Caco-2 (cell line): ENCODE data around the gene UBTD1. TPM values are rescaled to one million over a fixed set of nuclear protein-coding genes. Genes with fewer than 3 reads are reported as not detected.
"Not testable (repeated sequence)": the region's sequence is repeated elsewhere in the genome, so short reads cannot be mapped to it uniquely, and the experiment has no call there.

Source experiments
- BruUV-seq: library from RNA; stranded (reverse); fragments of 400-500 nt; replicated peaks from 2 replicates; lab custom pipeline; 2021; lab: Mats Ljungman, UMichigan
- CTCF ChIA-PET: fragments of 300-600 bp; sonication (Branson Sonifier 250); formaldehyde crosslinking; loops from one replicate; lab custom pipeline; 2022; ENCODE audit warnings: antibody characterized with exemption; lab: Charles Lee
- POLR2A ChIA-PET: fragments of 300-600 bp; sonication (Branson Sonifier 250); formaldehyde crosslinking; loops from one replicate; lab custom pipeline; 2022; ENCODE audit warnings: antibody characterized with exemption; lab: Charles Lee
- DNase-seq, 2 experiments: peaks; one replicate each; pipeline versions ENCODE4 v3.0.0 to v3.0.0-alpha.2; 2020 to 2022
- H3K27me3 ChIP-seq: replicated peaks from 2 replicates; pipeline ENCODE4 v1.6.0; 2011; ENCODE audit warnings: low read length; ENCODE audit not compliant: control insufficient read depth, insufficient read depth
- H3K36me3 ChIP-seq: 2 replicates; pipeline ENCODE4 v1.5.1; 2011; ENCODE audit warnings: low read length; ENCODE audit not compliant: control insufficient read depth, insufficient read depth
- H3K4me1 ChIP-seq: fragments of 250-450 bp; sonication (Bioruptor Pico); 2 replicates; pipeline ENCODE4 v1.5.1; 2020; ENCODE audit warnings: mild to moderate bottlenecking
- H3K4me3 ChIP-seq: 2 replicates; pipeline ENCODE4 v1.5.1; 2011; ENCODE audit warnings: low read depth, mild to moderate bottlenecking, control low read depth, low read length
- H3K9me3 ChIP-seq: fragments of 250-450 bp; sonication (Bioruptor Pico); 2 replicates; pipeline ENCODE4 v1.5.1; 2020; ENCODE audit warnings: mild to moderate bottlenecking, moderate library complexity
- H3K27ac Mint-ChIP-seq: one replicate; pipeline ENCODE4 v1.8.0; 2022; ENCODE audit warnings: mixed read lengths; ENCODE audit not compliant: unreplicated experiment
- H3K27me3 Mint-ChIP-seq: one replicate; pipeline ENCODE4 v1.8.0; 2022; ENCODE audit warnings: mixed read lengths; ENCODE audit not compliant: insufficient read depth, unreplicated experiment
- H3K36me3 Mint-ChIP-seq: one replicate; pipeline ENCODE4 v1.8.0; 2022; ENCODE audit warnings: mild to moderate bottlenecking, mixed read lengths; ENCODE audit not compliant: insufficient read depth, unreplicated experiment
- H3K4me1 Mint-ChIP-seq: one replicate; pipeline ENCODE4 v1.8.0; 2022; ENCODE audit warnings: low read depth, mixed read lengths; ENCODE audit not compliant: unreplicated experiment
- H3K4me3 Mint-ChIP-seq: one replicate; pipeline ENCODE4 v1.8.0; 2022; ENCODE audit warnings: mild to moderate bottlenecking, moderate library complexity, mixed read lengths; ENCODE audit not compliant: unreplicated experiment
- H3K9me3 Mint-ChIP-seq: one replicate; pipeline ENCODE4 v1.8.0; 2022; ENCODE audit warnings: mixed read lengths; ENCODE audit not compliant: unreplicated experiment
- CTCF ChIP-seq, 2 experiments: fragments of 200-600 bp in 1 of 2; IDR thresholded peaks; 1 replicate in 1 of 2; 2 replicates in 1 of 2; pipeline versions ENCODE4 v1.5.1 to v1.8.0; 2011 to 2022; ENCODE audit warnings: antibody characterized with exemption in 1 of 2, control low read depth in 1 of 2, inconsistent platforms in 1 of 2, low read depth in 1 of 2, low read length in 1 of 2, mild to moderate bottlenecking in 1 of 2, moderate library complexity in 1 of 2; ENCODE audit not compliant: insufficient read depth in 1 of 2, severe bottlenecking in 1 of 2, unreplicated experiment in 1 of 2
- intact Hi-C: fragments of 100-400 bp; cut with micrococcal nuclease; formaldehyde crosslinking; loops from one replicate; pipeline ENCODE4 v1.10.0; 2022; ENCODE audit not compliant: unreplicated experiment
- total RNA-seq: library from RNA; stranded (reverse); gene quantifications from 2 replicates; pipeline ENCODE4 v1.2.3, GENCODE V29; 2022

The UBTD1 gene
- total RNA-seq, 1 experiment from 2014 or later: 11.4 TPM

- no peak overlapping the region for H3K4me3 Mint-ChIP-seq
- no peak for DNase-seq
- no peak overlapping the region for H3K4me3 ChIP-seq
- peaks cover 12% of the 10 kb centered on the region for H3K4me1 Mint-ChIP-seq
- no TSS peak for BruUV-seq
- H3K36me3 ChIP-seq: no peaks in the 10 kb centered on the region
- POLR2A ChIA-PET: interaction anchor here (0.7 kb wide), 1 partner anchor 23 kb away, joined by 4 read pairs; no protein-coding TSS in a partner anchor
- H3K27me3 Mint-ChIP-seq: no peaks in the 10 kb centered on the region
- peaks cover 6% of the 10 kb centered on the region; the same call in 1 of the 2 replicates for H3K4me1 ChIP-seq
- no peaks in the 10 kb centered on the region for H3K9me3 Mint-ChIP-seq
- no peak for TF ChIP-seq CTCF (IDR thresholded peaks at IDR 0.05; ENCODE audit: insufficient read depth in 1 of 2, low read depth in 1 of 2, low read length in 1 of 2, severe bottlenecking in 1 of 2, unreplicated experiment in 1 of 2)
- H3K36me3 Mint-ChIP-seq: no peaks in the 10 kb centered on the region
- intact Hi-C loops: no loop called here
- H3K27ac Mint-ChIP-seq: no peak overlapping the region
- CTCF ChIA-PET: no interaction called here
- no peaks in the 10 kb centered on the region for H3K9me3 ChIP-seq
- no peaks in the 10 kb centered on the region for H3K27me3 ChIP-seq
Measured at GRCh38 chr10:97551271-97551670, 52.5 kb downstream of the UBTD1 start.

- intact Hi-C loops: loop anchor here (1.0 kb wide), 3 partner anchors 55 to 146 kb away; partner anchors contain the start of genes MMS19 and UBTD1
- H3K4me1 ChIP-seq: peaks cover 6% of the 10 kb centered on the region; the same call in 1 of the 2 replicates
- Mint-ChIP-seq H3K27me3 (no peaks in the 10 kb centered on the region), H3K27ac (no peak overlapping the region), H3K4me3 (no peak overlapping the region), H3K4me1 (peaks cover 12% of the 10 kb centered on the region), H3K36me3 (no peaks in the 10 kb centered on the region), H3K9me3 (no peaks in the 10 kb centered on the region)
- CTCF ChIA-PET: interaction anchor here (0.6 to 2.1 kb wide), 11 partner anchors 13 to 1968 kb away, joined by 3 to 11 read pairs (median 4); partner anchors contain the start of genes ANKRD2 and UBTD1
- TF ChIP-seq CTCF (IDR thresholded peaks at IDR 0.05; ENCODE audit: insufficient read depth in 1 of 2, low read depth in 1 of 2, low read length in 1 of 2, severe bottlenecking in 1 of 2, unreplicated experiment in 1 of 2): peak; percentile 72 to 94
- no peaks in the 10 kb centered on the region for H3K27me3 ChIP-seq
- no peak overlapping the region for H3K4me3 ChIP-seq
- no TSS peak for BruUV-seq
- peak; percentile 70 to 74 for DNase-seq
- POLR2A ChIA-PET: no interaction called here
- no peaks in the 10 kb centered on the region for H3K36me3 ChIP-seq
- H3K9me3 ChIP-seq: no peaks in the 10 kb centered on the region
Measured at GRCh38 chr10:97553575-97554031, 54.9 kb downstream of the UBTD1 start.

GRCh38 chr10:97554336-97554735 is 55.6 kb downstream of the UBTD1 start:
- H3K27me3 ChIP-seq, H3K4me3 ChIP-seq, H3K36me3 ChIP-seq, H3K27me3 Mint-ChIP-seq, H3K4me3 Mint-ChIP-seq, H3K36me3 Mint-ChIP-seq, H3K27ac Mint-ChIP-seq, H3K4me1 ChIP-seq, POLR2A ChIA-PET, BruUV-seq, H3K9me3 Mint-ChIP-seq, H3K9me3 ChIP-seq, DNase-seq, intact Hi-C loops: not testable (repeated sequence)
- CTCF ChIA-PET: interaction anchor here (0.7 to 2.1 kb wide), 6 partner anchors 14 to 111 kb away, joined by 3 to 11 read pairs (median 6); partner anchors contain the start of genes ANKRD2 and UBTD1
- peaks cover 12% of the 10 kb centered on the region for H3K4me1 Mint-ChIP-seq

GRCh38 chr10:97555541-97555940 is 56.8 kb downstream of the UBTD1 start:
- H3K9me3 ChIP-seq, H3K27ac Mint-ChIP-seq, H3K36me3 Mint-ChIP-seq, DNase-seq, H3K4me3 ChIP-seq, H3K27me3 ChIP-seq, BruUV-seq, CTCF ChIA-PET, intact Hi-C loops, H3K9me3 Mint-ChIP-seq, POLR2A ChIA-PET, H3K4me1 Mint-ChIP-seq, H3K4me3 Mint-ChIP-seq, H3K4me1 ChIP-seq, H3K36me3 ChIP-seq, H3K27me3 Mint-ChIP-seq: not testable (repeated sequence)

- Mint-ChIP-seq H3K9me3 (peaks cover 20% of the 10 kb centered on the region), H3K4me1 (peaks cover 16% of the 10 kb centered on the region)
- H3K27me3 ChIP-seq, H3K27me3 Mint-ChIP-seq, POLR2A ChIA-PET, CTCF ChIA-PET, H3K36me3 Mint-ChIP-seq, H3K4me3 Mint-ChIP-seq, DNase-seq, H3K4me1 ChIP-seq, H3K9me3 ChIP-seq, H3K27ac Mint-ChIP-seq, H3K4me3 ChIP-seq, intact Hi-C loops, H3K36me3 ChIP-seq, BruUV-seq: not testable (repeated sequence)
Measured at GRCh38 chr10:97560731-97561381, 62.1 kb downstream of the UBTD1 start.
